IPS-18a (cell line): ENCODE measurements around the gene AHDC1.
"Not testable (repeated sequence)": the region's sequence is repeated elsewhere in the genome, so short reads cannot be mapped to it uniquely, and the experiment has no call there.

Experiments used
- H3K27ac ChIP-seq: one replicate; pipeline ENCODE4 v1.5.1; 2013; ENCODE audit warnings: low read length
- H3K27me3 ChIP-seq: one replicate; pipeline ENCODE4 v1.6.1; 2013; ENCODE audit warnings: mild to moderate bottlenecking, low read length; ENCODE audit not compliant: control insufficient read depth, insufficient read depth
- H3K36me3 ChIP-seq: one replicate; pipeline ENCODE4 v1.6.1; 2013; ENCODE audit warnings: low read depth, low read length; ENCODE audit not compliant: control insufficient read depth
- H3K4me1 ChIP-seq: one replicate; pipeline ENCODE4 v1.6.1; 2013; ENCODE audit warnings: low read depth, low read length; ENCODE audit not compliant: control insufficient read depth
- H3K4me3 ChIP-seq: one replicate; pipeline ENCODE4 v1.5.1; 2013; ENCODE audit warnings: low read length
- H3K9ac ChIP-seq: one replicate; pipeline ENCODE4 v1.6.1; 2013; ENCODE audit warnings: mild to moderate bottlenecking, low read length, moderate library complexity
- H3K9me3 ChIP-seq: one replicate; pipeline ENCODE4 v1.6.1; 2013; ENCODE audit warnings: low read depth, low read length; ENCODE audit not compliant: control insufficient read depth

Gene AHDC1

GRCh38 chr1:27507960-27508665 is 95.8 kb downstream of the AHDC1 start:
- Histone ChIP-seq H3K27ac (no peak overlapping the region), H3K27me3 (no peaks in the 10 kb centered on the region), H3K9ac (no peak overlapping the region), H3K4me1 (peaks cover 15% of the 10 kb centered on the region), H3K9me3 (no peaks in the 10 kb centered on the region), H3K36me3 (no peaks in the 10 kb centered on the region), H3K4me3 (no peak overlapping the region)

- H3K27me3 ChIP-seq: no peaks in the 10 kb centered on the region
- H3K4me1 ChIP-seq: peaks cover 15% of the 10 kb centered on the region
- no peak overlapping the region for H3K4me3 ChIP-seq
- H3K9ac ChIP-seq: no peak overlapping the region
- no peaks in the 10 kb centered on the region for H3K9me3 ChIP-seq
- no peak overlapping the region for H3K27ac ChIP-seq
- H3K36me3 ChIP-seq: no peaks in the 10 kb centered on the region
Measured at GRCh38 chr1:27506703-27507102, 97.2 kb downstream of the AHDC1 start.

- Histone ChIP-seq H3K36me3 (no peaks in the 10 kb centered on the region), H3K27ac (no peak overlapping the region), H3K4me3 (no peak overlapping the region), H3K9ac (no peak overlapping the region), H3K4me1 (peaks cover 15% of the 10 kb centered on the region), H3K9me3 (no peaks in the 10 kb centered on the region), H3K27me3 (no peaks in the 10 kb centered on the region)
Measured at GRCh38 chr1:27505420-27505680, 98.6 kb downstream of the AHDC1 start.

GRCh38 chr1:27504588-27505419 is 99.1 kb downstream of the AHDC1 start:
- peaks cover 15% of the 10 kb centered on the region for H3K4me1 ChIP-seq
- no peak overlapping the region for H3K27ac ChIP-seq
- H3K9ac ChIP-seq: no peak overlapping the region
- no peaks in the 10 kb centered on the region for H3K9me3 ChIP-seq
- H3K36me3 ChIP-seq: no peaks in the 10 kb centered on the region
- H3K27me3 ChIP-seq: no peaks in the 10 kb centered on the region
- H3K4me3 ChIP-seq: no peak overlapping the region

- Histone ChIP-seq H3K9ac (peak overlapping the region; percentile 13), H3K4me1 (peaks cover 15% of the 10 kb centered on the region), H3K4me3 (no peak overlapping the region), H3K27ac (no peak overlapping the region), H3K9me3 (no peaks in the 10 kb centered on the region), H3K27me3 (no peaks in the 10 kb centered on the region), H3K36me3 (no peaks in the 10 kb centered on the region)
Measured at GRCh38 chr1:27503844-27504587, 99.9 kb downstream of the AHDC1 start.

GRCh38 chr1:27503033-27503432 is 100.9 kb downstream of the AHDC1 start:
- Histone ChIP-seq H3K27me3 (no peaks in the 10 kb centered on the region), H3K4me1 (peaks cover 15% of the 10 kb centered on the region), H3K36me3 (no peaks in the 10 kb centered on the region), H3K27ac (no peak overlapping the region), H3K9me3 (no peaks in the 10 kb centered on the region), H3K4me3 (no peak overlapping the region), H3K9ac (no peak overlapping the region)

- not testable (repeated sequence) for H3K9ac ChIP-seq, H3K27ac ChIP-seq, H3K36me3 ChIP-seq, H3K27me3 ChIP-seq, H3K4me3 ChIP-seq, H3K9me3 ChIP-seq
- H3K4me1 ChIP-seq: peaks cover 23% of the 10 kb centered on the region
Measured at GRCh38 chr1:27501159-27501558, 102.8 kb downstream of the AHDC1 start.

- peaks cover 14% of the 10 kb centered on the region for H3K4me1 ChIP-seq
- no peaks in the 10 kb centered on the region for H3K27me3 ChIP-seq
- H3K4me3 ChIP-seq: no peak overlapping the region
- H3K9me3 ChIP-seq: no peaks in the 10 kb centered on the region
- H3K36me3 ChIP-seq: no peaks in the 10 kb centered on the region
- no peak overlapping the region for H3K27ac ChIP-seq
- H3K9ac ChIP-seq: no peak overlapping the region
Measured at GRCh38 chr1:27499142-27499541, 104.8 kb downstream of the AHDC1 start.

GRCh38 chr1:27496604-27497155 is 107.3 kb downstream of the AHDC1 start:
- Histone ChIP-seq H3K27me3 (no peaks in the 10 kb centered on the region), H3K27ac (no peak overlapping the region), H3K36me3 (no peaks in the 10 kb centered on the region), H3K4me3 (peak overlapping the region; percentile 26), H3K4me1 (peaks cover 9% of the 10 kb centered on the region), H3K9ac (no peak overlapping the region), H3K9me3 (no peaks in the 10 kb centered on the region)

- Histone ChIP-seq H3K9me3 (no peaks in the 10 kb centered on the region), H3K9ac (no peak overlapping the region), H3K27me3 (no peaks in the 10 kb centered on the region), H3K4me1 (peaks cover 23% of the 10 kb centered on the region), H3K4me3 (no peak overlapping the region), H3K36me3 (no peaks in the 10 kb centered on the region), H3K27ac (no peak overlapping the region)
Measured at GRCh38 chr1:27492796-27493195, 111.1 kb downstream of the AHDC1 start.
